Measurements from ENCODE around the gene PTPRR.

The PTPRR gene

GRCh38 chr12:70772836-70773235, 147.7 kb downstream of the PTPRR start:
- TF ChIP-seq BHLHE40 (IDR thresholded peaks at IDR 0.05; ENCODE audit: borderline replicate concordance) (no peak), FOXM1 (IDR thresholded peaks at IDR 0.05; ENCODE audit: borderline replicate concordance) (no peak), ZNF384 (IDR thresholded peaks at IDR 0.05) (no peak), FOXK2 (IDR thresholded peaks at IDR 0.05) (no peak), SUZ12 (IDR thresholded peaks at IDR 0.05) (no peak), HDGF (IDR thresholded peaks at IDR 0.05; ENCODE audit: borderline replicate concordance) (no peak), ARNT (IDR thresholded peaks at IDR 0.05) (no peak), SP1 (IDR thresholded peaks at IDR 0.05) (no peak), L3MBTL2 (conservative IDR thresholded peaks at IDR 0.05) (no peak), ELF4 (IDR thresholded peaks at IDR 0.05) (no peak), TARDBP (IDR thresholded peaks at IDR 0.05) (no peak), PKNOX1 (IDR thresholded peaks at IDR 0.05) (no peak)
- POLR2A ChIA-PET, result no interaction called here
- no peak for DNase-seq (ENCODE audit: extremely low spot score)
- CTCF ChIA-PET, result no interaction called here

GRCh38 chr12:70771581-70771980, 149.0 kb downstream of the PTPRR start:
- ChIA-PET CTCF (no interaction called here), POLR2A (no interaction called here)
- TF ChIP-seq L3MBTL2 (conservative IDR thresholded peaks at IDR 0.05), result no peak
- TF ChIP-seq FOXA1 (IDR thresholded peaks at IDR 0.05), result no peak
- no peak for TF ChIP-seq HDGF (IDR thresholded peaks at IDR 0.05; ENCODE audit: borderline replicate concordance)
- no peak for TF ChIP-seq SP1 (IDR thresholded peaks at IDR 0.05)
- no peak for TF ChIP-seq NFRKB (IDR thresholded peaks at IDR 0.05)
- TF ChIP-seq FOXK2 (IDR thresholded peaks at IDR 0.05), result no peak
- no peak for TF ChIP-seq ARNT (IDR thresholded peaks at IDR 0.05)
- TF ChIP-seq FOXM1 (IDR thresholded peaks at IDR 0.05; ENCODE audit: borderline replicate concordance), result no peak
- TF ChIP-seq PKNOX1 (IDR thresholded peaks at IDR 0.05), result no peak
- TF ChIP-seq SUZ12 (IDR thresholded peaks at IDR 0.05), result no peak
- TF ChIP-seq BHLHE40 (IDR thresholded peaks at IDR 0.05; ENCODE audit: borderline replicate concordance), result no peak
- no peak for TF ChIP-seq LEF1 (IDR thresholded peaks at IDR 0.05; ENCODE audit: borderline replicate concordance)
- TF ChIP-seq ZNF384 (IDR thresholded peaks at IDR 0.05), result no peak
- no peak for TF ChIP-seq CTBP1 (IDR thresholded peaks at IDR 0.05; ENCODE audit: borderline replicate concordance)
- TF ChIP-seq ELF4 (IDR thresholded peaks at IDR 0.05), result no peak
- no peak for DNase-seq (ENCODE audit: extremely low spot score)

- CTCF ChIA-PET, result no interaction called here
- TF ChIP-seq FOXM1 (IDR thresholded peaks at IDR 0.05; ENCODE audit: borderline replicate concordance) (no peak), PKNOX1 (IDR thresholded peaks at IDR 0.05) (no peak), FOXK2 (IDR thresholded peaks at IDR 0.05) (no peak), SP1 (IDR thresholded peaks at IDR 0.05) (no peak), HDGF (IDR thresholded peaks at IDR 0.05; ENCODE audit: borderline replicate concordance) (no peak), SUZ12 (IDR thresholded peaks at IDR 0.05) (no peak), L3MBTL2 (conservative IDR thresholded peaks at IDR 0.05) (no peak), FOXA1 (IDR thresholded peaks at IDR 0.05) (no peak), TARDBP (IDR thresholded peaks at IDR 0.05) (no peak), ARNT (IDR thresholded peaks at IDR 0.05) (no peak), CTBP1 (IDR thresholded peaks at IDR 0.05; ENCODE audit: borderline replicate concordance) (no peak)
- DNase-seq (ENCODE audit: extremely low spot score), result no peak
- POLR2A ChIA-PET, result no interaction called here
Observed at GRCh38 chr12:70763666-70764065, 156.9 kb downstream of the PTPRR start.

GRCh38 chr12:70762000-70762399, 158.5 kb downstream of the PTPRR start:
- no peak for DNase-seq (ENCODE audit: extremely low spot score)
- POLR2A ChIA-PET, result no interaction called here
- TF ChIP-seq L3MBTL2 (conservative IDR thresholded peaks at IDR 0.05), result no peak
- TF ChIP-seq SP1 (IDR thresholded peaks at IDR 0.05), result no peak
- no peak for TF ChIP-seq NFRKB (IDR thresholded peaks at IDR 0.05)
- no peak for TF ChIP-seq PKNOX1 (IDR thresholded peaks at IDR 0.05)
- CTCF ChIA-PET, result no interaction called here

- ChIA-PET POLR2A (no interaction called here), CTCF (no interaction called here)
- DNase-seq (ENCODE audit: extremely low spot score), result no peak
- TF ChIP-seq TARDBP (IDR thresholded peaks at IDR 0.05) (no peak), ELF4 (IDR thresholded peaks at IDR 0.05) (no peak), L3MBTL2 (conservative IDR thresholded peaks at IDR 0.05) (no peak), HDGF (IDR thresholded peaks at IDR 0.05; ENCODE audit: borderline replicate concordance) (no peak), ARNT (IDR thresholded peaks at IDR 0.05) (no peak), SUZ12 (IDR thresholded peaks at IDR 0.05) (no peak), FOXK2 (IDR thresholded peaks at IDR 0.05) (no peak), LEF1 (IDR thresholded peaks at IDR 0.05; ENCODE audit: borderline replicate concordance) (no peak), NFRKB (IDR thresholded peaks at IDR 0.05) (no peak), CTBP1 (IDR thresholded peaks at IDR 0.05; ENCODE audit: borderline replicate concordance) (no peak), FOXA1 (IDR thresholded peaks at IDR 0.05) (no peak), FOXM1 (IDR thresholded peaks at IDR 0.05; ENCODE audit: borderline replicate concordance) (no peak)
Observed at GRCh38 chr12:70759161-70759918, 161.2 kb downstream of the PTPRR start.

GRCh38 chr12:70758494-70758845, 162.1 kb downstream of the PTPRR start:
- ChIA-PET POLR2A (no interaction called here), CTCF (no interaction called here)
- no peak for DNase-seq (ENCODE audit: extremely low spot score)
- no peak for TF ChIP-seq HDGF (IDR thresholded peaks at IDR 0.05; ENCODE audit: borderline replicate concordance)
- no peak for TF ChIP-seq L3MBTL2 (conservative IDR thresholded peaks at IDR 0.05)
- no peak for TF ChIP-seq ELF4 (IDR thresholded peaks at IDR 0.05)
- TF ChIP-seq CTBP1 (IDR thresholded peaks at IDR 0.05; ENCODE audit: borderline replicate concordance), result no peak
- TF ChIP-seq FOXM1 (IDR thresholded peaks at IDR 0.05; ENCODE audit: borderline replicate concordance), result no peak
- TF ChIP-seq ARNT (IDR thresholded peaks at IDR 0.05), result no peak
- TF ChIP-seq BHLHE40 (IDR thresholded peaks at IDR 0.05; ENCODE audit: borderline replicate concordance), result no peak
- TF ChIP-seq FOXK2 (IDR thresholded peaks at IDR 0.05), result no peak
- TF ChIP-seq SP1 (IDR thresholded peaks at IDR 0.05), result no peak
- TF ChIP-seq SUZ12 (IDR thresholded peaks at IDR 0.05), result no peak
- no peak for TF ChIP-seq TARDBP (IDR thresholded peaks at IDR 0.05)
- no peak for TF ChIP-seq LEF1 (IDR thresholded peaks at IDR 0.05; ENCODE audit: borderline replicate concordance)
- TF ChIP-seq FOXA1 (IDR thresholded peaks at IDR 0.05), result no peak
- TF ChIP-seq NFRKB (IDR thresholded peaks at IDR 0.05), result no peak
- no peak for TF ChIP-seq ZNF384 (IDR thresholded peaks at IDR 0.05)
- TF ChIP-seq PKNOX1 (IDR thresholded peaks at IDR 0.05), result no peak

Measured in HEK293T (cell line).